HepG2 (cell line): Measurements from ENCODE around the gene RDH16. TPM values are rescaled to one million over a fixed set of nuclear protein-coding genes. Genes with fewer than 3 reads are reported as not detected.

Experiments
- CHD2 ChIP-seq: IDR thresholded peaks from 2 replicates; pipeline ENCODE4 v1.6.1; 2011; ENCODE audit warnings: low read depth, low read length, improper control_type of control experiment
- CREBL2 ChIP-seq: sonication (generic); formaldehyde crosslinking; IDR thresholded peaks from 2 replicates; pipeline ENCODE4 v1.8.1; 2023; ENCODE audit warnings: missing genetic modification reagents, mild to moderate bottlenecking, borderline replicate concordance
- CSRNP1 ChIP-seq: sonication (generic); formaldehyde crosslinking; IDR thresholded peaks from 2 replicates; pipeline ENCODE4 v1.8.1; 2023; ENCODE audit warnings: mild to moderate bottlenecking, missing genetic modification reagents
- MYC ChIP-seq: sonication (generic); formaldehyde crosslinking; IDR thresholded peaks from 2 replicates; pipeline ENCODE4 v1.9.0; 2021; ENCODE audit warnings: missing genetic modification reagents, borderline replicate concordance
- MZF1 ChIP-seq: sonication (generic); formaldehyde crosslinking; IDR thresholded peaks from 2 replicates; pipeline ENCODE4 v1.8.1; 2023; ENCODE audit warnings: mild to moderate bottlenecking, missing genetic modification reagents, borderline replicate concordance
- PATZ1 ChIP-seq: sonication (generic); formaldehyde crosslinking; IDR thresholded peaks from 2 replicates; pipeline ENCODE4 v1.4.0; 2020; ENCODE audit warnings: missing genetic modification reagents
- PRDM15 ChIP-seq: sonication (generic); formaldehyde crosslinking; IDR thresholded peaks from 2 replicates; pipeline ENCODE4 v1.4.0; 2020; ENCODE audit warnings: missing genetic modification reagents
- PRPF4 ChIP-seq: fragments of 200-400 bp; formaldehyde crosslinking; IDR thresholded peaks from 2 replicates; pipeline ENCODE4 v1.6.1; 2016; ENCODE audit warnings: low read length, low read depth; ENCODE audit not compliant: poor library complexity, severe bottlenecking
- RARG ChIP-seq: sonication (generic); formaldehyde crosslinking; IDR thresholded peaks from 2 replicates; pipeline ENCODE4 v1.4.0; 2020; ENCODE audit warnings: low read depth, mild to moderate bottlenecking, missing genetic modification reagents
- ZBTB43 ChIP-seq: sonication (generic); formaldehyde crosslinking; conservative IDR thresholded peaks from 2 replicates; pipeline ENCODE4 v1.4.0; 2020; ENCODE audit warnings: missing genetic modification reagents
- ZGPAT ChIP-seq: IDR thresholded peaks from 2 replicates; pipeline ENCODE4 v1.6.1; 2016; ENCODE audit warnings: mild to moderate bottlenecking
- ZNF639 ChIP-seq: conservative IDR thresholded peaks from 2 replicates; pipeline ENCODE4 v1.6.1; 2018; ENCODE audit warnings: missing genetic modification reagents
- ZNF703 ChIP-seq: sonication (generic); formaldehyde crosslinking; IDR thresholded peaks from 2 replicates; pipeline ENCODE4 v1.5.1; 2020; ENCODE audit warnings: missing genetic modification reagents, mild to moderate bottlenecking, moderate library complexity, borderline replicate concordance
- polyA plus RNA-seq, 8 experiments: library from polyadenylated mRNA; depleted of rRNA in 3 of 8; stranded (reverse) in 7 of 8; unstranded in 1 of 8; fragments of >200 nt; fragmentation: Illumina TruSeq in 4 of 8; extraction: Trizol in 4 of 8; gene quantifications; 2 replicates each; pipeline versions ENCODE4 v1.2.1 to v1.2.3, GENCODE V29; 2011 to 2016; ENCODE audit warnings: low read depth in 4 of 8, missing spikeins in 1 of 8, mixed read lengths in 1 of 8; ENCODE audit not compliant: insufficient read depth in 1 of 8
- total RNA-seq, 5 experiments: library from RNA; depleted of rRNA; stranded (reverse); fragments of >200 nt; fragmentation: Illumina TruSeq; extraction: Trizol; gene quantifications; 2 replicates each; pipeline ENCODE4 v1.2.3, GENCODE V29; 2016; ENCODE audit warnings: low read depth in 1 of 5

RDH16 gene
- total and polyA plus RNA-seq, 2 of the 13 experiments (the other 11 are each of a cell fraction or from before 2014, with no cell fraction given): 0.05 to 0.13 TPM

GRCh38 chr12:57001448-57001906, 44.1 kb upstream of the RDH16 start (continued):
- TF ChIP-seq MYC (CRISPR knock-in tag): peak; percentile 47; the same call in 1 of the 2 replicates
- no peak for TF ChIP-seq ZBTB43 (CRISPR knock-in tag)
- no peak for TF ChIP-seq CHD2
- TF ChIP-seq PATZ1 (CRISPR knock-in tag): 0 out of 2 replicates have a peak, but pooled peaks have one; percentile 36
- TF ChIP-seq RARG (CRISPR knock-in tag): no peak
- no peak for TF ChIP-seq ZNF639 (CRISPR knock-in tag)
- TF ChIP-seq ZNF703 (CRISPR knock-in tag): no peak
- TF ChIP-seq MZF1: no peak
- TF ChIP-seq CSRNP1 (CRISPR knock-in tag): no peak; the same call in 1 of the 2 replicates
- no peak for TF ChIP-seq CREBL2 (CRISPR knock-in tag)
- TF ChIP-seq ZGPAT (CRISPR knock-in tag): peak; percentile 63
- no peak for TF ChIP-seq PRPF4
- no peak for TF ChIP-seq PRDM15
